HepG2 (cell line): Measurements from ENCODE around the gene RAD51D. TPM values are rescaled to one million over a fixed set of nuclear protein-coding genes. Genes with fewer than 3 reads are reported as not detected.

Source experiments
- CCAR2 ChIP-seq: fragments of 200-400 bp; formaldehyde crosslinking; optimal IDR thresholded peaks from 2 replicates; pipeline ENCODE3; 2018; ENCODE audit warnings: low read depth, mild to moderate bottlenecking, low read length, moderate library complexity
- ELF4 ChIP-seq: sonication (generic); formaldehyde crosslinking; IDR thresholded peaks from 2 replicates; pipeline ENCODE4 v1.5.0; 2020; ENCODE audit warnings: missing genetic modification reagents, mild to moderate bottlenecking, moderate library complexity, borderline replicate concordance
- GTF2F1 ChIP-seq: fragments of 150-350 bp; IDR thresholded peaks from 2 replicates; pipeline ENCODE4 v1.6.1; 2014; ENCODE audit warnings: low read length
- HES4 ChIP-seq: sonication (generic); formaldehyde crosslinking; IDR thresholded peaks from 2 replicates; pipeline ENCODE4 v1.9.0; 2021; ENCODE audit warnings: mild to moderate bottlenecking, missing genetic modification reagents, borderline replicate concordance
- HMG20B ChIP-seq: conservative IDR thresholded peaks from 2 replicates; pipeline ENCODE4 v1.6.1; 2016; ENCODE audit warnings: missing genetic modification reagents, missing compliant biosample characterization
- KDM6A ChIP-seq: IDR thresholded peaks from 2 replicates; pipeline ENCODE4 v1.6.1; 2016; ENCODE audit warnings: low read depth
- MTA3 ChIP-seq: sonication (generic); formaldehyde crosslinking; IDR thresholded peaks from 2 replicates; pipeline ENCODE4 v1.4.0; 2020; ENCODE audit warnings: missing genetic modification reagents
- NAIF1 ChIP-seq: sonication (generic); formaldehyde crosslinking; IDR thresholded peaks from 2 replicates; pipeline ENCODE4 v1.5.0; 2020; ENCODE audit warnings: mild to moderate bottlenecking, missing genetic modification reagents, borderline replicate concordance
- RARG ChIP-seq: sonication (generic); formaldehyde crosslinking; IDR thresholded peaks from 2 replicates; pipeline ENCODE4 v1.4.0; 2020; ENCODE audit warnings: low read depth, mild to moderate bottlenecking, missing genetic modification reagents
- SMARCC2 ChIP-seq: fragments of 450-650 bp; IDR thresholded peaks from 2 replicates; pipeline ENCODE4 v1.6.1; 2017; ENCODE audit warnings: antibody characterized with exemption, mild to moderate bottlenecking
- SUZ12 ChIP-seq: fragments of 150-350 bp; IDR thresholded peaks from 2 replicates; pipeline ENCODE4 v1.6.1; 2014; ENCODE audit warnings: low read depth, low read length
- ZEB1 ChIP-seq: IDR thresholded peaks from 2 replicates; pipeline ENCODE4 v1.6.1; 2012; ENCODE audit warnings: mild to moderate bottlenecking, low read depth, inconsistent platforms; ENCODE audit not compliant: insufficient replicate concordance
- ZNF224 ChIP-seq: sonication (generic); formaldehyde crosslinking; IDR thresholded peaks from 2 replicates; pipeline ENCODE4 v1.5.0; 2020; ENCODE audit warnings: mild to moderate bottlenecking, missing genetic modification reagents
- ZNF557 ChIP-seq: sonication (generic); formaldehyde crosslinking; IDR thresholded peaks from 2 replicates; pipeline ENCODE4 v1.4.0; 2020; ENCODE audit warnings: missing genetic modification reagents
- polyA plus RNA-seq, 8 experiments: library from polyadenylated mRNA; depleted of rRNA in 3 of 8; stranded (reverse) in 7 of 8; unstranded in 1 of 8; fragments of >200 nt; fragmentation: Illumina TruSeq in 4 of 8; extraction: Trizol in 4 of 8; gene quantifications; 2 replicates each; pipeline versions ENCODE4 v1.2.1 to v1.2.3, GENCODE V29; 2011 to 2016; ENCODE audit warnings: low read depth in 4 of 8, missing spikeins in 1 of 8, mixed read lengths in 1 of 8; ENCODE audit not compliant: insufficient read depth in 1 of 8
- total RNA-seq, 5 experiments: library from RNA; depleted of rRNA; stranded (reverse); fragments of >200 nt; fragmentation: Illumina TruSeq; extraction: Trizol; gene quantifications; 2 replicates each; pipeline ENCODE4 v1.2.3, GENCODE V29; 2016; ENCODE audit warnings: low read depth in 1 of 5
- TF ChIP-seq, protein P1 (sequence below): IDR thresholded peaks from 2 replicates; pipeline ENCODE4 v1.6.1; 2018; ENCODE audit warnings: missing genetic modification reagents, mild to moderate bottlenecking, missing compliant biosample characterization
- TF ChIP-seq, protein P2 (sequence below): sonication (generic); formaldehyde crosslinking; IDR thresholded peaks from 2 replicates; pipeline ENCODE4 v1.4.0; 2020; ENCODE audit warnings: missing genetic modification reagents
- TF ChIP-seq, protein P3 (sequence below): sonication (generic); formaldehyde crosslinking; IDR thresholded peaks from 2 replicates; pipeline ENCODE4 v1.8.0; 2022; ENCODE audit warnings: mild to moderate bottlenecking, missing genetic modification reagents, borderline replicate concordance
- TF ChIP-seq, protein P4 (sequence below): sonication (generic); formaldehyde crosslinking; IDR thresholded peaks from 2 replicates; pipeline ENCODE4 v1.4.0; 2020; ENCODE audit warnings: missing genetic modification reagents, mild to moderate bottlenecking, borderline replicate concordance
- TF ChIP-seq, protein P5 (sequence below): sonication (generic); formaldehyde crosslinking; IDR thresholded peaks from 2 replicates; pipeline ENCODE4 v1.4.0; 2020; ENCODE audit warnings: mild to moderate bottlenecking, missing genetic modification reagents

RAD51D gene
- total and polyA plus RNA-seq, 2 of the 13 experiments (the other 11 are each of a cell fraction or from before 2014, with no cell fraction given) = 6.7 to 13.1 TPM

DNA sequence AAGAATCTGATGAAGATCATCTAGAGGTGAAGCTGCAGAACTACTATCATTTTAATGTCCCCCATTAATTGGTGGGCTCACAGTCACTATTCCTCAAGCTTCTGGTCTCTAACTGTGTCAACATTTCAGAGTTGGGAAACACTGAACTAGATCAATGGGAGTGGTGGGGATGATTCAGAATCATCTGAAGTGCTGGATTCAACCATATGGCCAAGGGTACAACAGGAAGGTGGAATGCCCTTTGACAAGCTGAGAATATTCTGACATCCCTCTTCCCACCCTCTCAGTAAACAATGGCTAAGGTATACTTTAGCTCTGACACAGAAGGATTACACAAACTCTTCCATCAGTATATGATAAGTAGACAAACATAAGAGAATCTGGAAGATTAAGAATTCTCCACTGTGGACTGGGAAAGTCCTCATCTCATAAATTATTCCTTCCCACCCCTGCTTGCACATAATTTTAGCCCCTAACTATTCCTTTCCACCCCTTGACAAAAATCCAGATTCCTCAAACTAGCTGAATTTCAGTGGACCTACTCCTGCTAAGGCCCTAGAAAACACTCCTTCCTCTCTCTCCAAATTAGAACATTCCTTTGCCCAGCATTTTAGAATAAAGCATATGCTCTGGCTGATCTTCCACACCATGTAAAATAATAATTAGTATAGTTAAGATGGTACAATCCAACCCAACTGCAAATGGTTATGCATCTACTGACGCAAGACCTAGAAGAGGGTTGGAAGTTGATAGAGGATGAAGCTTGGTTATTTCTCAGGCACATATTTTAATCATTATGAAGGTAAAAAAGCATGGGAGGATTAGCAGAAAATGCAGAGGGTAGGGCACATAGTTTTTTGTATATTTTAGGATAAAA, 39.9 kb downstream of the RAD51D start (continued):
- TF ChIP-seq, protein P1, sequence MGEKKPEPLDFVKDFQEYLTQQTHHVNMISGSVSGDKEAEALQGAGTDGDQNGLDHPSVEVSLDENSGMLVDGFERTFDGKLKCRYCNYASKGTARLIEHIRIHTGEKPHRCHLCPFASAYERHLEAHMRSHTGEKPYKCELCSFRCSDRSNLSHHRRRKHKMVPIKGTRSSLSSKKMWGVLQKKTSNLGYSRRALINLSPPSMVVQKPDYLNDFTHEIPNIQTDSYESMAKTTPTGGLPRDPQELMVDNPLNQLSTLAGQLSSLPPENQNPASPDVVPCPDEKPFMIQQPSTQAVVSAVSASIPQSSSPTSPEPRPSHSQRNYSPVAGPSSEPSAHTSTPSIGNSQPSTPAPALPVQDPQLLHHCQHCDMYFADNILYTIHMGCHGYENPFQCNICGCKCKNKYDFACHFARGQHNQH = peak; percentile 68
- no peak for TF ChIP-seq ZNF557 (CRISPR knock-in tag)
- TF ChIP-seq SUZ12 = no peak
- no peak for TF ChIP-seq ELF4 (CRISPR knock-in tag)
- TF ChIP-seq, protein P2, sequence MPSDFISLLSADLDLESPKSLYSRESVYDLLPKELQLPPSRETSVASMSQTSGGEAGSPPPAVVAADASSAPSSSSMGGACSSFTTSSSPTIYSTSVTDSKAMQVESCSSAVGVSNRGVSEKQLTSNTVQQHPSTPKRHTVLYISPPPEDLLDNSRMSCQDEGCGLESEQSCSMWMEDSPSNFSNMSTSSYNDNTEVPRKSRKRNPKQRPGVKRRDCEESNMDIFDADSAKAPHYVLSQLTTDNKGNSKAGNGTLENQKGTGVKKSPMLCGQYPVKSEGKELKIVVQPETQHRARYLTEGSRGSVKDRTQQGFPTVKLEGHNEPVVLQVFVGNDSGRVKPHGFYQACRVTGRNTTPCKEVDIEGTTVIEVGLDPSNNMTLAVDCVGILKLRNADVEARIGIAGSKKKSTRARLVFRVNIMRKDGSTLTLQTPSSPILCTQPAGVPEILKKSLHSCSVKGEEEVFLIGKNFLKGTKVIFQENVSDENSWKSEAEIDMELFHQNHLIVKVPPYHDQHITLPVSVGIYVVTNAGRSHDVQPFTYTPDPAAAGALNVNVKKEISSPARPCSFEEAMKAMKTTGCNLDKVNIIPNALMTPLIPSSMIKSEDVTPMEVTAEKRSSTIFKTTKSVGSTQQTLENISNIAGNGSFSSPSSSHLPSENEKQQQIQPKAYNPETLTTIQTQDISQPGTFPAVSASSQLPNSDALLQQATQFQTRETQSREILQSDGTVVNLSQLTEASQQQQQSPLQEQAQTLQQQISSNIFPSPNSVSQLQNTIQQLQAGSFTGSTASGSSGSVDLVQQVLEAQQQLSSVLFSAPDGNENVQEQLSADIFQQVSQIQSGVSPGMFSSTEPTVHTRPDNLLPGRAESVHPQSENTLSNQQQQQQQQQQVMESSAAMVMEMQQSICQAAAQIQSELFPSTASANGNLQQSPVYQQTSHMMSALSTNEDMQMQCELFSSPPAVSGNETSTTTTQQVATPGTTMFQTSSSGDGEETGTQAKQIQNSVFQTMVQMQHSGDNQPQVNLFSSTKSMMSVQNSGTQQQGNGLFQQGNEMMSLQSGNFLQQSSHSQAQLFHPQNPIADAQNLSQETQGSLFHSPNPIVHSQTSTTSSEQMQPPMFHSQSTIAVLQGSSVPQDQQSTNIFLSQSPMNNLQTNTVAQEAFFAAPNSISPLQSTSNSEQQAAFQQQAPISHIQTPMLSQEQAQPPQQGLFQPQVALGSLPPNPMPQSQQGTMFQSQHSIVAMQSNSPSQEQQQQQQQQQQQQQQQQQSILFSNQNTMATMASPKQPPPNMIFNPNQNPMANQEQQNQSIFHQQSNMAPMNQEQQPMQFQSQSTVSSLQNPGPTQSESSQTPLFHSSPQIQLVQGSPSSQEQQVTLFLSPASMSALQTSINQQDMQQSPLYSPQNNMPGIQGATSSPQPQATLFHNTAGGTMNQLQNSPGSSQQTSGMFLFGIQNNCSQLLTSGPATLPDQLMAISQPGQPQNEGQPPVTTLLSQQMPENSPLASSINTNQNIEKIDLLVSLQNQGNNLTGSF (CRISPR knock-in tag) = no peak
- TF ChIP-seq, protein P3, sequence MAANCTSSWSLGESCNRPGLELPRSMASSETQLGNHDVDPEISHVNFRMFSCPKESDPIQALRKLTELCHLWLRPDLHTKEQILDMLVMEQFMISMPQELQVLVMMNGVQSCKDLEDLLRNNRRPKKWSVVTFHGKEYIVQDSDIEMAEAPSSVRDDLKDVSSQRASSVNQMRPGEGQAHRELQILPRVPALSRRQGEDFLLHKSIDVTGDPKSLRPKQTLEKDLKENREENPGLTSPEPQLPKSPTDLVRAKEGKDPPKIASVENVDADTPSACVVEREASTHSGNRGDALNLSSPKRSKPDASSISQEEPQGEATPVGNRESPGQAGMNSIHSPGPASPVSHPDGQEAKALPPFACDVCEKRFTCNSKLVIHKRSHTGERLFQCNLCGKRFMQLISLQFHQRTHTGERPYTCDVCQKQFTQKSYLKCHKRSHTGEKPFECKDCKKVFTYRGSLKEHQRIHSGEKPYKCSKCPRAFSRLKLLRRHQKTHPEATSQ = no peak
- no peak for TF ChIP-seq MTA3 (CRISPR knock-in tag)
- no peak for TF ChIP-seq CCAR2
- TF ChIP-seq KDM6A (CRISPR knock-in tag) = no peak
- TF ChIP-seq, protein P4, sequence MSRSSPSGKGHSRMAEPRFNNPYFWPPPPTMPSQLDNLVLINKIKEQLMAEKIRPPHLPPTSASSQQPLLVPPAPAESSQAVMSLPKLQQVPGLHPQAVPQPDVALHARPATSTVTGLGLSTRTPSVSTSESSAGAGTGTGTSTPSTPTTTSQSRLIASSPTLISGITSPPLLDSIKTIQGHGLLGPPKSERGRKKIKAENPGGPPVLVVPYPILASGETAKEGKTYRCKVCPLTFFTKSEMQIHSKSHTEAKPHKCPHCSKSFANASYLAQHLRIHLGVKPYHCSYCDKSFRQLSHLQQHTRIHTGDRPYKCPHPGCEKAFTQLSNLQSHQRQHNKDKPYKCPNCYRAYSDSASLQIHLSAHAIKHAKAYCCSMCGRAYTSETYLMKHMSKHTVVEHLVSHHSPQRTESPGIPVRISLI (CRISPR knock-in tag) = no peak
- TF ChIP-seq NAIF1 = no peak
- no peak for TF ChIP-seq RARG (CRISPR knock-in tag)
- TF ChIP-seq GTF2F1 = no peak
- no peak for TF ChIP-seq ZNF224 (CRISPR knock-in tag)
- TF ChIP-seq HMG20B = 0 out of 2 replicates have a peak, but pooled peaks have one; percentile 11
- TF ChIP-seq, protein P5, sequence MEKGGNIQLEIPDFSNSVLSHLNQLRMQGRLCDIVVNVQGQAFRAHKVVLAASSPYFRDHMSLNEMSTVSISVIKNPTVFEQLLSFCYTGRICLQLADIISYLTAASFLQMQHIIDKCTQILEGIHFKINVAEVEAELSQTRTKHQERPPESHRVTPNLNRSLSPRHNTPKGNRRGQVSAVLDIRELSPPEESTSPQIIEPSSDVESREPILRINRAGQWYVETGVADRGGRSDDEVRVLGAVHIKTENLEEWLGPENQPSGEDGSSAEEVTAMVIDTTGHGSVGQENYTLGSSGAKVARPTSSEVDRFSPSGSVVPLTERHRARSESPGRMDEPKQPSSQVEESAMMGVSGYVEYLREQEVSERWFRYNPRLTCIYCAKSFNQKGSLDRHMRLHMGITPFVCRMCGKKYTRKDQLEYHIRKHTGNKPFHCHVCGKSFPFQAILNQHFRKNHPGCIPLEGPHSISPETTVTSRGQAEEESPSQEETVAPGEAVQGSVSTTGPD (CRISPR knock-in tag) = no peak
- TF ChIP-seq ZEB1 = no peak
- no peak for TF ChIP-seq HES4 (CRISPR knock-in tag)
- TF ChIP-seq SMARCC2 = no peak
